ENCODE measurements around the gene STX10. TPM values are rescaled to one million over a fixed set of nuclear protein-coding genes. Genes with fewer than 3 reads are reported as not detected.
"Not testable (repeated sequence)": the region's sequence is repeated elsewhere in the genome, so short reads cannot be mapped to it uniquely, and the experiment has no call there.

The STX10 gene
- total and polyA plus RNA-seq, 12 donors, result 16.0 to 182 (median 65.0) TPM

DNA sequence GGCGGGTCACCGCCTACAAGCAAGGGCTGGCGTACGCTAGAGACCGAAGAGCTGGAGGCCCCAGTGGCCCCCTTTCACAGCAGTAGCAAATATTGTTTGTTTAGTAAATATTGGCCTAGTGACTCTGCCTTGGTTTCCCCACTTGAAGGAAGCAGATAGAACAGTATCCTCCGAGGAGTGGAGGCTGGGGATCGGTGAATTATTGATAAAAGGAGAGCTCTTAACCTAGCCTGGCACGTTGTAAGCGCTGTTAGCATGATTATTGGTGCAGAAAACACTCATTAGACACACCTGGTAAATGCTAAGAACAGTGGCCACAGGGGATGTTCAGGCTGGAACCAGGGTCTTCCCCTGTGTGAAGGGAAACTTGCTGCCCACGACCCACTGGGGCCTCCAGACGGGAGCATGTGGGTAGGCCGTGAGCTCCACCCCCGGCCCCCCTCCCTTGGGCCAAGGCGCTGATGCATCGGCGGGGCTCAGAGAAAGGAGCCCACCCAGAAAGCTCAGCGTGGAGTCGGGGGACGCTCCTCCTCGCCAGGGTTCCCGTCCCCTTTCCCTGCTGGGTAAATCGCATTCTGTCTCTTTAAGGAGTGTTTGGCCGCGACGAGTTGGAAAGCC lies 2.3 kb upstream of the STX10 start:
- 0 to 1% (median 1%) methylated on average over 11 to 25 of the region's 25 CpGs for WGBS, 4 donors
- H3K36me3 ChIP-seq (replicated peaks in 1 of 2), result no peaks in the 10 kb centered on the region
- TF ChIP-seq POLR2A (IDR thresholded peaks at IDR 0.05), result peak in 1 of 2 donors; percentile 4
- TF ChIP-seq, protein P1, sequence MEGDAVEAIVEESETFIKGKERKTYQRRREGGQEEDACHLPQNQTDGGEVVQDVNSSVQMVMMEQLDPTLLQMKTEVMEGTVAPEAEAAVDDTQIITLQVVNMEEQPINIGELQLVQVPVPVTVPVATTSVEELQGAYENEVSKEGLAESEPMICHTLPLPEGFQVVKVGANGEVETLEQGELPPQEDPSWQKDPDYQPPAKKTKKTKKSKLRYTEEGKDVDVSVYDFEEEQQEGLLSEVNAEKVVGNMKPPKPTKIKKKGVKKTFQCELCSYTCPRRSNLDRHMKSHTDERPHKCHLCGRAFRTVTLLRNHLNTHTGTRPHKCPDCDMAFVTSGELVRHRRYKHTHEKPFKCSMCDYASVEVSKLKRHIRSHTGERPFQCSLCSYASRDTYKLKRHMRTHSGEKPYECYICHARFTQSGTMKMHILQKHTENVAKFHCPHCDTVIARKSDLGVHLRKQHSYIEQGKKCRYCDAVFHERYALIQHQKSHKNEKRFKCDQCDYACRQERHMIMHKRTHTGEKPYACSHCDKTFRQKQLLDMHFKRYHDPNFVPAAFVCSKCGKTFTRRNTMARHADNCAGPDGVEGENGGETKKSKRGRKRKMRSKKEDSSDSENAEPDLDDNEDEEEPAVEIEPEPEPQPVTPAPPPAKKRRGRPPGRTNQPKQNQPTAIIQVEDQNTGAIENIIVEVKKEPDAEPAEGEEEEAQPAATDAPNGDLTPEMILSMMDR (IDR thresholded peaks at IDR 0.05), result no peak
- no peak for DNase-seq
- H3K4me1 ChIP-seq (replicated peaks in 1 of 2), result peaks cover 23 to 42% of the 10 kb centered on the region in 2 donors
- peak overlapping the region; percentile 97 to 99 (median 98) for H3K27ac ChIP-seq
- peak overlapping the region; percentile 35 to 88 (median 53) for H3K4me3 ChIP-seq
- H3K27me3 ChIP-seq, result no peaks in the 10 kb centered on the region
- intact Hi-C loops (cut with DNase I), result no loop called here
- no peaks in the 10 kb centered on the region for H3K9me3 ChIP-seq (replicated peaks in 1 of 3)

DNA sequence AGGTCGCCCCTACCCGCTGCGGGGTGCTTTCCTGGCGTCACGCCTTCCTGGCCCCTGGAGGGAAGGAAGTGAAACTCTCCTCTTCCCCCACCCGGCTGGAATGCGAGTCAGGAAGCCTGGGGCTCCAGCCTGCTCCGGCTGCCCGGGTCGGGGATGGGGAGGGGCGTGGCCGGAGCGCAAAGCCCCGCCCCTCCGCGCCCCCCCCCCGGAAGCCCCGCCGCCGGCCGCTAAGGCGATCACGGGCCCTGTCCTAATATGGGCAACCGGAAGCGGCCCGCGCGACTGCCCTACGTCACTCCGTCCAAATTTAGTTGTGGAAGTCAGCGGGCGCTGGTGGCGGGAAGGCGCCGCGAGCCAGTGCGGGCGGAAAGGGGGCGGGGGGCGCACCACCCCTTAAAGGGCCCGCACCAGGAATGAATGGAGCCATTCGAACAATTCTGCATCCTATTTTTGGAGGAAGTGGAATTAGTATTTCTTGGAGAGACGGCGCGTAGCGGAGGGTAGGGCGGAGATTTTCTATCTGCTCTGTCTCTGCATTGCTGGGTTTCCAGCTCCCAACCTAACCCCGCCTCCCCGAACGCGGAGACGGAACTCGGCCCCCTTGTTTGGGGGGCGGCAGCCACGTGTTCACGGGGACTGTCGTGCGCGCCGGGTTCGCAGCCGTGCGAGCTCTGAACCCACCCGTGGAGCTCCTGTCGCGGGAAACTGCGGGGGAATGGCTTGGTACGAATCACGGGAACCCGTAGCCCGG lies 1.6 kb upstream of the STX10 start:
- peak overlapping the region; percentile 98 to 100 (median 98) for H3K27ac ChIP-seq
- TF ChIP-seq POLR2A (IDR thresholded peaks at IDR 0.05), result peak; percentile 98 to 99
- TF ChIP-seq, protein P1 (IDR thresholded peaks at IDR 0.05), result peak in 2 of 6 experiments; percentile 1 to 10
- H3K4me3 ChIP-seq, result peak overlapping the region; percentile 35 to 88 (median 60)
- WGBS, 4 donors, result 0 to 2% (median 1%) methylated on average over 10 to 71 of the region's 71 CpGs
- H3K27me3 ChIP-seq, result no peaks in the 10 kb centered on the region
- DNase-seq, result peak; percentile 97 to 99 (median 98)
- no peaks in the 10 kb centered on the region for H3K36me3 ChIP-seq (replicated peaks in 1 of 2)
- H3K9me3 ChIP-seq (replicated peaks in 1 of 3), result no peaks in the 10 kb centered on the region
- peaks cover 23 to 41% of the 10 kb centered on the region in 2 donors for H3K4me1 ChIP-seq (replicated peaks in 1 of 2)
- intact Hi-C loops (cut with DNase I), result no loop called here

DNA sequence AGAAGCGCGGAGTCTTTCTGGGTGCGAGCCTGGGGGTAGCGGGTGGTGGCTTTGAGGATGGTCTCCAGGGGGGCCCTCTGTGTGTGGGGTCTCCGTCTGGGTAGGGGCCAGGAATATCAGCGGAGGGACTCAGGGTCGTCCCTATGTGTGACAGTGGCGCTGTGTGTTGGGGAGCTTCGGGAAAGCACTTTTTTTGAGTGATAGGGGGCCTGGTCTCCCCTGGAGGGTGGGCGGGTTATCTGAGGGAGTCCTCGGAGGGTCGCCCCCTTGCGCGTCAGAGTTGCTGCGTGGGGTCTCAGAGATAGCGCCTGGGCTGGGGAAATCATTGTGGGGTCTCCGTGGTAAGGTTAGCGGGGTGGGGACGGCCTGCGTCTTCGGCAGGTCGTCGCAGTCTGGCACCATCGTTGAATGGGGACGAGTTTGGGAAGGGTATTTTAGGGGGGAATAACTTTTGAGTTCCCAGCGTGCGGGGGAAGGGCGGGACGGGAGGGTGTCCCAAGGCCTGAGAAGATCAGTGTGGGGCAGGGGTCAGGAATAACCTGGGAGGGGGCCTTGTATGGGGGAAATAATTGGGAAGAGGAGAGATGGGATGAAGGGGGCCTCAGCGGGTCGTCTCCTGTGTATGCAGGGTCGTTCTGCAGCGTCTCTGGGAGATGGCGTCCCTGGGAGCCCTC lies 893 bp upstream of the STX10 start:
- WGBS, 4 donors, result 0 to 2% (median 0%) methylated on average over 22 to 34 of the region's 34 CpGs
- H3K9me3 ChIP-seq (replicated peaks in 1 of 3), result no peaks in the 10 kb centered on the region
- intact Hi-C loops (cut with DNase I), result no loop called here
- H3K27ac ChIP-seq, result peak overlapping the region; percentile 97 to 100 (median 98)
- peaks cover 23 to 34% of the 10 kb centered on the region in 2 donors for H3K4me1 ChIP-seq (replicated peaks in 1 of 2)
- H3K4me3 ChIP-seq, result peak overlapping the region; percentile 44 to 88 (median 69)
- TF ChIP-seq, protein P1 (IDR thresholded peaks at IDR 0.05), result no peak
- TF ChIP-seq POLR2A (IDR thresholded peaks at IDR 0.05), result no peak
- no peaks in the 10 kb centered on the region for H3K36me3 ChIP-seq (replicated peaks in 1 of 2)
- peak; percentile 44 to 77 (median 58) for DNase-seq
- no peaks in the 10 kb centered on the region for H3K27me3 ChIP-seq

DNA sequence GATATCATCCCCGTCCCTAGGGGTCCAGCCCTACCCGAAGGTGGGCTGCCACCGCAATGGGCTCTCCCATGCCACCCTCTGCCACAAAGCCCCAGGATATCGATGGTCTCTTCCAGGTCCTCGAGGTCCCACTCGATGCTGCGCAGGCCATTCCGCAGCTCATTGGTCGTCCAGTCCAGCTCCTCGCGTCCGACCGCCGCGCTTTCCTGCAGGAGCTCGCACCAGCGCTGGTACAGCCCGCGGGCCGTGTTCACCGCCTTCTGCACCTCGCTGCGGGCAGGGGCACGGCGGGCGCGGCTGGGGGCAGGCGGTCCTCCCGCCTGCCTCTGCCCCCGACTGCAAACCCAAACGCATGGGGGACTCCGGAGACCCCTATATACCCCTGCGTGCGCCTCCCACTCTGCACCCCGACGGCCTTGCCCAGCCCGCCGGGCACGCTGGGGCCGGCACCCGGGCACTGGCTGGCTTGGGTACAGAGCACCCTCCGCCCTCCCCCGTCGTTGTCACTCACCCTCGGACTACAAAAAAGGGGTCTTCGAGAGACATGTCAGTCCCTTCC lies 468 bp downstream of the STX10 start:
- Histone ChIP-seq H3K36me3 (replicated peaks in 1 of 2) (peaks cover 0 to 3% of the 10 kb centered on the region in 2 donors), H3K4me1 (replicated peaks in 1 of 2) (peaks cover 11 to 20% of the 10 kb centered on the region in 2 donors), H3K4me3 (peak overlapping the region; percentile 44 to 88 (median 70)), H3K27ac (peak overlapping the region; percentile 97 to 100 (median 98)), H3K9me3 (replicated peaks in 1 of 3) (no peaks in the 10 kb centered on the region), H3K27me3 (no peaks in the 10 kb centered on the region)
- DNase-seq, result peak; percentile 64 to 81 (median 78)
- TF ChIP-seq, protein P1 (IDR thresholded peaks at IDR 0.05), result peak in 1 of 6 experiments; percentile 1
- no peak for TF ChIP-seq POLR2A (IDR thresholded peaks at IDR 0.05)
- 0 to 1% (median 0%) methylated on average over 2 to 46 of the region's 46 CpGs for WGBS, 4 donors
- intact Hi-C loops (cut with DNase I), result no loop called here

DNA sequence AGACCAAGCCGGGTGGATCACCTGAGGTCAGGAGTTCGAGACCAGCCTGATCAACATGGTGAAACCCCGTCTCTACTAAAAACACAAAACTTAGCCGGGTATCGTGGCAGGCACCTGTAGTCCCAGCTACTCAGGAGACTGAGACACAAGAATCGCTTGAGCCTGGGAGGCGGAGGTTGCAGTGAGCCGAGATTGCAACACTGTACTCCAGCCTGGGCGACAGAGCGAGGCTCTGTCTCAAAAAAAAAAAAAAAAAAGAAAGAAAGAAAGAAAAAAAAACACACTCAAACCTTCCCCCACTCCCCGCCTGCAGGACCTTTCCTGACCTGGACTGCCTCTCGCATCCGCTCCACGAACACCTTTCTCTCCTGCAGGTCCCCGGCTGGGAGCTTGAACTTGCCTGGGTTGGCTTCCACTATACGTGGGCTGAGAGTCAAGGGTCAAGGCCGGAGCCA lies 975 bp downstream of the STX10 start:
- WGBS, 4 donors, result 33 to 47% (median 36%) methylated on average over 15 to 17 of the region's 17 CpGs
- DNase-seq, result peak in 1 of 7 donors; percentile 51
- H3K9me3 ChIP-seq (replicated peaks in 1 of 3); intact Hi-C loops (cut with DNase I); H3K27me3 ChIP-seq; H3K36me3 ChIP-seq (replicated peaks in 1 of 2): not testable (repeated sequence)
- peaks cover 11 to 18% of the 10 kb centered on the region in 2 donors for H3K4me1 ChIP-seq (replicated peaks in 1 of 2)
- peak overlapping the region in 3 of 4 donors; percentile 64 to 88 (median 77) for H3K4me3 ChIP-seq
- H3K27ac ChIP-seq, result peak overlapping the region in 3 of 5 donors; percentile 97 to 99 (median 98)

Data from adrenal gland (tissue), 12 donors.